ENCODE data around the gene IQGAP1.

The IQGAP1 gene

DNA sequence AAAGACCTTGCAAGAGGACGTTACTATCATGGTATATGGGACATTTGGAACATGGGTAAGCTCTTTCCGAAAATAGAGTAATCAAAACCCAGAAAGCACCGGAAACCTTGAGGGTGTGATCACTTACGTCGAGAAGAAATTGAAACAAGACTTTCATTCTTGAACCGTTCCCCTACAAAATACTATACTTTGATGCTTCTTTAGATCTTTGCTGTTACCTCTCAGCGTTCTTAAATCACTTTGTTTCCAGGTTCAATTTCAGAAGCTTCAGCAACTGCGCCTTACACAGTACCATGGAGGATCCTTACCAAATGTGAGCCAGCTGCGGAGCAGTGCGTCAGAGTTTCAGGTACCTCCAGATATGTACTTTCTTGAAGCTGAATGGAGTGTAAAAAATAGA is 151.7 kb downstream of the IQGAP1 start:
- DNase-seq = peak in 3 of 5 experiments; percentile 18 to 71 (median 24)

DNA sequence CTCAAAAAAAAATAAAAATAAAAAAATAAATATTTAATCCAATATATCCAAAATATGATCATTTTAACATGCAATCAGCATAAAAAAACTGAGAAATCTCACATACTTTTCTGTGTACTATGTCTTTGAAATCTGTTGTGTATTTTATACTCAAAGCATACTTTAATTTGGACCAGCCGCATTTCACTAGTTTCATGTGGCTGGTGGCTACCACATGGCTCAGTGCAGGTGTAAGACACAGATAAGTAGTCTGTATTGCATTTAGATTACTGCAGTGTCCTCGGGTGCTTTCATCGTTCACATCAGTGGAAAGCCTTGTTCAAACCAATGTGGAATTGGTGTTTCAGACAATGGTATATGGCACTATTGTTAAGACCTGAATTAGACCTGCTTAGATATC is 152.7 kb downstream of the IQGAP1 start:
- no peak for DNase-seq

DNA sequence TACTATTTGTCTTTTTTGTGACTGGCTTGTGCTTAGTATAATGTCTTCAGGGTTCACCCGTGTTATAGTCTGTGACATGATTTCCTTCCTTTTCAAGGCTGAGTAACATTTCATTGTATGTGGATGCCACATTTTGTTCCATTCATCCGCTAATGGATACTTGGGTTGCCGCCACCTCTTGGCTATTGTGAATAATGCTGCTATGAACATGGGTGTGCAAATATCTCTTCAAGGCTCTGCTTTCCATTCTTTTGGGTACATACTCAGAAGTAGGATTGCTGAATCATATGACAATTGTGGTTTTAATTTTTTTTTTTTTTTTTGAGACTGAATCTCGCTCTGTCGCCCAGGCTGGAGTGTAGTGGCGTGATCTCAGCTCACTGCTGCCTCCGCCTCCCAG is 157.1 kb downstream of the IQGAP1 start:
- peak in 1 of 5 experiments; percentile 43 for DNase-seq

- peak in 1 of 5 experiments; percentile 64 for DNase-seq
Observed at GRCh38 chr15:90547540-90547939, 159.5 kb downstream of the IQGAP1 start.

- no peak for DNase-seq
Observed at GRCh38 chr15:90550919-90551318, 162.9 kb downstream of the IQGAP1 start.
